Esophagus squamous epithelium (tissue), 5 donors: ENCODE measurements around the gene SLC6A13. TPM values are rescaled to one million over a fixed set of nuclear protein-coding genes. Genes with fewer than 3 reads are reported as not detected.

Source experiments
- DNase-seq: peaks from one replicate; lab custom pipeline; 2025; lab: John Stamatoyannopoulos, UW
- H3K27ac ChIP-seq, 4 donors: fragments of 200-600 bp; sonication (generic); one replicate each; pipeline ENCODE4 v1.5.1; 2016 to 2019; ENCODE audit warnings: mild to moderate bottlenecking in 1 of 4
- H3K27me3 ChIP-seq, 4 donors: fragments of 200-600 bp; sonication (generic); 1 replicate in 3 of 4; 2 replicates in 1 of 4; pipeline versions ENCODE4 v1.5.1 to v1.6.0; 2017 to 2021; ENCODE audit warnings: antibody characterized with exemption in 1 of 4
- H3K36me3 ChIP-seq, 3 donors: fragments of 200-600 bp; sonication (generic); one replicate each; pipeline ENCODE4 v1.5.1; 2016 to 2019
- H3K4me1 ChIP-seq, 3 donors: fragments of 200-600 bp; sonication (generic); one replicate each; pipeline ENCODE4 v1.5.1; 2017 to 2019
- H3K4me3 ChIP-seq, 4 donors: fragments of 200-600 bp; sonication (generic); 1 replicate in 3 of 4; 2 replicates in 1 of 4; pipeline ENCODE4 v1.5.1; 2016 to 2019; ENCODE audit warnings: mild to moderate bottlenecking in 2 of 4, moderate library complexity in 1 of 4
- H3K9me3 ChIP-seq, 3 donors: fragments of 200-600 bp; sonication (generic); one replicate each; pipeline ENCODE4 v1.5.1; 2016 to 2019
- POLR2A ChIP-seq, 4 donors: fragments of 450-650 bp; IDR thresholded peaks; one replicate each; pipeline ENCODE4 v1.6.1; 2017; ENCODE audit warnings: antibody characterized with exemption in 4 of 4, mild to moderate bottlenecking in 4 of 4, moderate library complexity in 3 of 4
- WGBS, 2 donors: methylation state at CpG; one replicate each; pipeline ENCODE4 v1.1.5; 2018; 5-methylcytosine and 5-hydroxymethylcytosine counted together
- intact Hi-C: fragments of 100-400 bp; cut with DNase I; formaldehyde crosslinking; loops from one replicate; pipeline ENCODE4 v1.15.0; 2022
- total RNA-seq, 4 donors: library from RNA; depleted of rRNA; stranded (reverse); fragments of >200 nt; gene quantifications; one replicate each; pipeline ENCODE4 v1.1.0, GENCODE V29; 2016
- TF ChIP-seq, protein P1 (sequence below), 6 experiments: fragments of 450-650 bp in 4 of 6; fragments of 200-600 bp in 2 of 6; sonication (generic) in 2 of 6; IDR thresholded peaks; one replicate each; pipeline ENCODE4 v1.5.1; 2016 to 2019; ENCODE audit warnings: antibody characterized with exemption in 6 of 6, mild to moderate bottlenecking in 4 of 6, moderate library complexity in 4 of 6
- donor health status: DM: yes; HTN: yes; CAD: no.

SLC6A13 gene
- total RNA-seq, 4 donors from 2014 or later = not detected

DNA sequence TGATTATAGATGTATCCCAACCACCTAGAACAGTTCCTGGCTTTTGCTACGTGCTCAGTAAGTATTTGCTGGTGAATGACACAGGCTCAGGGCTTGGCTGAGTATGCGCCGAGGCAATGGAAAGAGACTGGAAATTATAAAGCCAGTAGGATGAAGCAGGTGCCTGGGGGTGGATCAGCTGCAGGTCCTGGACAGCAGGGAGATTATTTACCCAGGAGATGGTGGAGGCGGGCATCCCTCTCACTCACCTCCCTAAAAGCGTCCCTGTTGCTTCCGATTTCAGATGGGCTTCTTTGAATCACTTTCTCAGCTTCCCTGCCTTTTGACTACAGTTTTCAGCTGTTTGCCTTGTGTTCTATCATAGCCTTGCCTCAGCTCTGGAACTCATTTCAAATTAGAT is 6.4 kb downstream of the SLC6A13 start:
- Histone ChIP-seq H3K27me3 (peaks cover 0 to 53% (median 0%) of the 10 kb centered on the region in 4 donors), H3K4me1 (no peaks in the 10 kb centered on the region), H3K36me3 (no peaks in the 10 kb centered on the region), H3K27ac (no peak overlapping the region), H3K4me3 (no peak overlapping the region), H3K9me3 (no peaks in the 10 kb centered on the region)
- no peak for TF ChIP-seq POLR2A (IDR thresholded peaks at IDR 0.05)
- TF ChIP-seq, protein P1, sequence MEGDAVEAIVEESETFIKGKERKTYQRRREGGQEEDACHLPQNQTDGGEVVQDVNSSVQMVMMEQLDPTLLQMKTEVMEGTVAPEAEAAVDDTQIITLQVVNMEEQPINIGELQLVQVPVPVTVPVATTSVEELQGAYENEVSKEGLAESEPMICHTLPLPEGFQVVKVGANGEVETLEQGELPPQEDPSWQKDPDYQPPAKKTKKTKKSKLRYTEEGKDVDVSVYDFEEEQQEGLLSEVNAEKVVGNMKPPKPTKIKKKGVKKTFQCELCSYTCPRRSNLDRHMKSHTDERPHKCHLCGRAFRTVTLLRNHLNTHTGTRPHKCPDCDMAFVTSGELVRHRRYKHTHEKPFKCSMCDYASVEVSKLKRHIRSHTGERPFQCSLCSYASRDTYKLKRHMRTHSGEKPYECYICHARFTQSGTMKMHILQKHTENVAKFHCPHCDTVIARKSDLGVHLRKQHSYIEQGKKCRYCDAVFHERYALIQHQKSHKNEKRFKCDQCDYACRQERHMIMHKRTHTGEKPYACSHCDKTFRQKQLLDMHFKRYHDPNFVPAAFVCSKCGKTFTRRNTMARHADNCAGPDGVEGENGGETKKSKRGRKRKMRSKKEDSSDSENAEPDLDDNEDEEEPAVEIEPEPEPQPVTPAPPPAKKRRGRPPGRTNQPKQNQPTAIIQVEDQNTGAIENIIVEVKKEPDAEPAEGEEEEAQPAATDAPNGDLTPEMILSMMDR (IDR thresholded peaks at IDR 0.05) = no peak
- WGBS, 2 donors = 88 to 89% methylated on average over 4 to 6 of the region's 6 CpGs
- no peak for DNase-seq
- intact Hi-C loops = no loop called here

DNA sequence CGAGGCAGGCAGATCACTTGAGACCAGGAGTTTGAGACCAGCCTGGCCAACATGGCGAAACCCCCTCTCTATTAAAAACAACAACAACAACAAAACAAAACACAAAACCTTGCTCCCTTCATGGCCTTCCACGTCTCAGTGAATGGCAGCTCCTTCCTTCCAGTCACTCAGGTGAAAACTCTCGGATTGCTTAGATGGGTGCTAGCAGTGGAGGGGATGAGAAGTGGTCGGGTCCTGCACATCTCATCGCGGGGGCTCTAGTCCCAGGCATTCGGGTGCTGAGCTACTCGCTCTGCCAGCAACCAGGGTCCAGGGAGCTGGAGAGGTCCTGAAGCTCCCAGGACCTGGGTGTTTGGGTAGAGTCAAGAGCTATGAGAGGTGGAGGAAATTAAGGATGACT is 7.7 kb downstream of the SLC6A13 start:
- no peaks in the 10 kb centered on the region for H3K9me3 ChIP-seq
- DNase-seq = no peak
- TF ChIP-seq POLR2A (IDR thresholded peaks at IDR 0.05) = no peak
- TF ChIP-seq, protein P1 (IDR thresholded peaks at IDR 0.05) = no peak
- WGBS, 2 donors = 80 to 81% methylated on average over 9 of the region's 9 CpGs
- H3K4me1 ChIP-seq = no peaks in the 10 kb centered on the region
- H3K36me3 ChIP-seq = no peaks in the 10 kb centered on the region
- no peak overlapping the region for H3K27ac ChIP-seq
- H3K27me3 ChIP-seq = peaks cover 0 to 45% (median 0%) of the 10 kb centered on the region in 4 donors
- no peak overlapping the region for H3K4me3 ChIP-seq
- intact Hi-C loops = no loop called here

DNA sequence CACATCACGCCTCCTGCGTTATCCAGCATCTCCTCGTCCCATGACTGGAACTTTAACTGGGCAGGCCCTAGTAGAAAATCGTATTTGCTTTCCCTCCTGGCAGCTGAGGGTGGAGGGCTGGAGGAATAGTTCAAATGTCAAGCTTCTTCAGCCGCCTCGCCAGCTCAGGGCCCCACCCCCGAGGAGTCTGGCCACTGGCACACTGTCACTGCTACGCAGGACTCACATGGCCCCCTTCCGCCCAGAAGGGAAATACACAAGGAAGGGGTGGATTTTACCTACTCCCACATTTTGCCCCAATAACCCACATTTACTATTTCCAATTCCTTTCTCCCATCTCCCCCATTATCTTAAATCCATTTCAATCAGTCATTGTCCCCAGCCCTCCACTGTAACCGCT is 8.6 kb downstream of the SLC6A13 start:
- intact Hi-C loops = no loop called here
- DNase-seq = no peak

DNA sequence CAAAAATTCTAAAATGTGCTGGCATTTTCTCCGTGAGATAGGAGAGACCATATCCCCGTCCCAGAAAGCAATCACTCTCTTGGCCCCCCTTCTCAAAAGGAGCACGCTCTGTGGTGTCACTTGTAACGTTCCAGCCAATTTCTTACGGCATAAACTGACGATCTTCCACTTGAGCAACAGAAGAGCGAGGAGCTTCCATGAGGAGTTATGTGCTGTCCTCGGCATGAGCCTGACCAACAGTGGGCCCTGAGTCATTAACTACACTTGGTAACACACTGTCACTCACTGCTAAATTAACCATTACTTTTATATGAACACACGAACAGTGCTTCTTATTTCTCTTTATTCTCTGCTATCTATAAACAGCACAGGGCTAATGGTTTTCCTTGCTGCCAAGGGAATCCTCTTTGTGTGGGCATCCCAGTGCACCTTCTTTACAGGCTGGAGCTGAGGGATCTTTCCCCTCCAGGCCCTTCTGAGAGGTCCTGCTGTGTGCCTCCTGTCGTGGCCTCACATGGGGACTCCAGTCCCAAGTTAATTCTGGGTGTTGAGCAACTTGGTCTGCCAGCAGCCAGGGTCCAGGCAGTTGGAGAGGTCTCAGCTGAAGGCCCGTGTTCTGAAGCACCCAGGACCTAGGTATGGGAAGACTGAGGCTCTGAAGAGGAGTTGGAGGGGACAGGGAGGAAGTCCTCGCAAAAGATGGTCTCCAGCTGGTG is 9.4 kb downstream of the SLC6A13 start:
- no peaks in the 10 kb centered on the region for H3K36me3 ChIP-seq
- TF ChIP-seq, protein P1 (IDR thresholded peaks at IDR 0.05) = no peak
- TF ChIP-seq POLR2A (IDR thresholded peaks at IDR 0.05) = no peak
- no peak overlapping the region for H3K27ac ChIP-seq
- no peak overlapping the region for H3K4me3 ChIP-seq
- DNase-seq = no peak
- H3K27me3 ChIP-seq = peaks cover 0 to 33% (median 0%) of the 10 kb centered on the region in 4 donors
- no peaks in the 10 kb centered on the region for H3K9me3 ChIP-seq
- intact Hi-C loops = no loop called here
- H3K4me1 ChIP-seq = no peaks in the 10 kb centered on the region
- WGBS, 2 donors = 75 to 80% methylated on average over 10 of the region's 12 CpGs

More for the DNA sequence above, 8.6 kb downstream of the SLC6A13 start:
- WGBS, 2 donors = 75 to 76% methylated on average over 10 of the region's 10 CpGs
- TF ChIP-seq, protein P1 (IDR thresholded peaks at IDR 0.05) = no peak
- no peak for TF ChIP-seq POLR2A (IDR thresholded peaks at IDR 0.05)
- no peaks in the 10 kb centered on the region for H3K9me3 ChIP-seq
- no peak overlapping the region for H3K4me3 ChIP-seq
- no peak overlapping the region for H3K27ac ChIP-seq
- H3K36me3 ChIP-seq = no peaks in the 10 kb centered on the region
- H3K27me3 ChIP-seq = peaks cover 0 to 38% (median 0%) of the 10 kb centered on the region in 4 donors
- no peaks in the 10 kb centered on the region for H3K4me1 ChIP-seq

DNA sequence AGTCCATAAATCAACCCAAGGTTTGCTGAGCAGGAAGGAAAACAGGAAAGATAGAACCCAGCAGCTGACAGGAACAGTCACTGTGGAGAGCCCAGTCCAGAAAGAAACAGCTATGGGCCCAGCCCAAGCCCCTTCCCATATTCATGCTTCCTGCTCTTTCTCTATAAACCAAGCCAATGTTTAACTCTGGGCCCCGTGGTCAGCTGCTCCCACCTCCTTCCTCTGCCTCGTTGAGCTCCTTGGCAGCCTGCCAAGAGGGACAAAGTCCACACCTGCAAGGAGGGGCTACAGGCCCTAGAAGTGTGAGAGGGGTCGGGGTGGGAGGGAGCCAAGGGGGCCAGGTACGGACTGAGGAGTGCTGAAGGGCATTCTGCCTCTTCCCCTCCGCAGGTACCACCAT is 10.0 kb downstream of the SLC6A13 start:
- DNase-seq = no peak
- intact Hi-C loops = no loop called here
- H3K27me3 ChIP-seq = peaks cover 0 to 27% (median 0%) of the 10 kb centered on the region in 4 donors
- no peaks in the 10 kb centered on the region for H3K36me3 ChIP-seq
- TF ChIP-seq, protein P1 (IDR thresholded peaks at IDR 0.05) = no peak
- TF ChIP-seq POLR2A (IDR thresholded peaks at IDR 0.05) = no peak
- 38 to 40% methylated on average over 4 of the region's 5 CpGs for WGBS, 2 donors
- H3K27ac ChIP-seq = no peak overlapping the region
- peaks cover 0 to 3% (median 0%) of the 10 kb centered on the region in 3 donors for H3K9me3 ChIP-seq
- H3K4me1 ChIP-seq = no peaks in the 10 kb centered on the region
- no peak overlapping the region for H3K4me3 ChIP-seq
